Left cardiac atrium (tissue), 4 donors: Measurements from ENCODE around the gene GREM2. TPM values are rescaled to one million over a fixed set of nuclear protein-coding genes. Genes with fewer than 3 reads are reported as not detected.

ENCODE experiments used
- ATAC-seq, 2 donors: fragments of 200-7000 bp; cut with Tn5 transposase; one replicate each; pipeline ENCODE4 v1.9.1; 2020; ENCODE audit warnings: mild to moderate bottlenecking in 2 of 2, moderate library complexity in 2 of 2
- DNase-seq: peaks from one replicate; pipeline ENCODE4 v3.0.0-alpha.2; 2020
- intact Hi-C, 2 donors: fragments of 100-400 bp; cut with DNase I; formaldehyde crosslinking; loops; one replicate each; pipeline versions ENCODE4 v1.14.1 to v1.15.1; 2022 to 2023
- total RNA-seq, 2 donors: library from RNA; stranded (reverse); fragmentation: NEBNext Ultra II Directional; extraction: Animal tissue kit (Norgen Biotek cat#: 25700); gene quantifications; one replicate each; pipeline ENCODE4 v1.2.1, GENCODE V29; 2021
- donor health status: DM: no; HTN: yes; CAD: no.
- donor health status: DM: no; HTN: yes; CAD: no; lungs with severe emphysema.
- donor health status: DM: yes; HTN: yes; CAD: no.
- donor health status: Dilated cardiomyopathy.

The GREM2 gene
- total RNA-seq, 2 donors from 2014 or later: not detected

DNA sequence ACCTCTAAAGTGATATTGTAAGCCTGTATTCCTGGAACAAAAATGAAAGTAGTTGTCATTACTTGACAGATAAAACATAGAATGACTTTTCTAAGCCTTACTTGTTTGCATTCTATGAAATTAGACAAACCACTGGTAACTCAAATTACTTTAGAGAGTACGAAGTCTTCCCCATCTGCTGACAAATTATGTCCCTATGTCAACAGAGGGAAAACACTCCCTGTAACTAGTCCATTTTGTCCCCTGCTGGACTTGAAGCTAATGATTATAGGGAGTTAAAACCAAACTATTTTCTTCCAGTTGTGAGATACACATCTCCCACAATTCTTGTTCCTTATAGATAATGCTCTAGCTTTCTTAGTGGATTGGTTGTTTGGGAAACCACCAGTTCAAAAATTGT lies 39.6 kb downstream of the GREM2 start:
- intact Hi-C loops: no loop called here
- DNase-seq (no peak), ATAC-seq (no peak)

DNA sequence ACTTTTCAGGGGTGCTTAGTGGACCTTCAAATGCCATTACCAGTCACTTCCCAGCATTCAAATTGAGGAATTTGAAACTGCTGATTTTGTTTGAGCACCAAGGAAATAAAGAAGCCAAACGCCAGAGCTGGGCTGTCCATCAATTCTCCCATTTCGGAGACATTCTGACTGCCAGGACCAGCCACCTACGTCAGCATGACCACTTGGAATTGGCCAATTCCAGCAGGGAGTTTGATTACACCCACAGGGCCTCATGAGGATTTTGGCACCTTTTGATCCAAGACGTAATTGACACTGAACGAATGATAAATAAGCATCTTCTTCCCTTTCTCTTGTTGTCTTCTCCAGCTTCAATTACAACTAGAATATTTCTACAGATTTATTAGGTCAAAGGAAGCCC lies 40.2 kb downstream of the GREM2 start:
- intact Hi-C loops: no loop called here
- ATAC-seq (no peak), DNase-seq (no peak)

- intact Hi-C loops: no loop called here
- ATAC-seq (no peak), DNase-seq (no peak)
These were observed 44.9 kb downstream of the GREM2 start for GRCh38 chr1:240567066-240567465.

DNA sequence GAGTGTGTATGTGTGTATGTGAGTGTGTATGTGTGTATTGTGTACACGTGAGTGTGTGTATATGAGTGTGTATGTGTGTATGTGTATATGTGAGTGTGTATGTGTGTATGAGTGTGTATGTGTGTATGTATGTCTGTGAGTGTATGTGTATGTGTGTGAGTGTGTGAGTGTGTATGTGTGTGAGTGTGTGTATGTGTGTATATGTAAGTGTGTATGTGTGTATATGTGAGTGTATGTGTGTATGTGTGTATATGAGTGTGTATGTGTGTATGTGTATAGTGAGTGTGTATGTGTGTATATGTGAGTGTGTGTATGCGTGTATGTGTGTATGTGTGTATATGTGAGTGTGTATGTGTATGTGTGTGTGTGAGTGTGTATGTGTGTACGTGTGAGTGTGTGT lies 49.2 kb downstream of the GREM2 start:
- DNase-seq (no peak), ATAC-seq (no peak)
- intact Hi-C loops: no loop called here

DNA sequence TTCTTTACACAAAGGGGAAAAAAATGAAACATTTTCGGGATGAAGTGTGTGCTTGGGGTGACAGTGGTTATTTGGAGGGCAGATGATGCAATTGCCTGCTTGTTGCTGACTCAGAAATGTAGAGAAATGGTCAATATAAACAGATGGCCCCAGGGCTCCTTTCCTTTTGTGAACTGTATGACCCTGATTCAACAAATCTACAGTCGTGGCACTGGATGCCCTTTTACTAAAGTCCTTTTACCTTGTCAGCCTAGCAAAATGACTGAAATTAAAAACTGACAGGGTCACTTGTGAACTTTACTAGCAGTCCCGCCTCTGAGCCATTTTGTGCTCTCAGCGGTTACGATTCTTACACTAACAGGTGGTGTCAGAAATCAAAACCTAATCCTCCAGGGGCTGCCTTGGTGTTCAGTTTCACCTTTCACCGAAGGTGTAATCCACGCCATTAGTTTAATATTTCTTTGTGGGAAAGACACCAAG lies 49.8 kb downstream of the GREM2 start:
- no peak for DNase-seq
- intact Hi-C loops: no loop called here
- no peak for ATAC-seq

DNA sequence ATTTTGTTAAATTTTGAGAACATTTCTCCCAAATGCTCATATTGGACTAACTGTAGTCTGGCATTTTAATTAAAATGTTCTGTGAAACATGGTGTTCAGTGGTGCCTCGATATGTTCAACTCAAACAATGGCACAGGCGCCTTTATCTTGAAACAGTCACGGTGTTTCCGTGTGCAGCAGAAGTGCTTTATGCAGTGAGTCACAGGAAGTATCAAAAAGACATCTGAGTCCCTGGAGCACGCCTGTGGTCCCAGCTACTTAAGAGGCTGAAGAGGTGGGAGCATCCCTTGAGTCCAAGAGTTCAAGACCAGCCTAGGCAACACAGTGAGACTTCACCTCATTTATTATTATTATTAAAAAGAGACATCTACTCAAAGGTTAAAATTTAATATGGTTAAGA lies 52.2 kb downstream of the GREM2 start:
- ATAC-seq: no peak
- intact Hi-C loops: no loop called here
- DNase-seq: no peak

DNA sequence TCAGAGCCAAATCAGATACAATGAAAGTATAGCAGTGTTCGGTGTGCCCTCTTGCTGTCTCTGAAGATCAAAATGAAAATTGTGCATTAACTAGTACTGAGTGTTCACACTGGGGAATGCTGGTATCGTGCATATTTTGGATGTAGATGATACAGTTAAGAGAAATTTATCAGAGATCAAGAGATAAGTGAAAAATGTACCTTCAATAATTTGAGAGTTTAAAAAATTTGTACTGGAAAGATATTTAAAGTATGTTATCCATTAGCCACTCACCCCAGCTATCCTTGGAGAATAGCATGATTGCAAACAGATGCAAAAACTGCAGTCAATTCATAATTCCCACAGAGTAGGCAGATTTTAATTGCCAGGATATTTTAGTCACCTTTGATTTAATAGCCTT lies 56.4 kb downstream of the GREM2 start:
- DNase-seq: no peak
- ATAC-seq: no peak
- intact Hi-C loops: no loop called here

DNA sequence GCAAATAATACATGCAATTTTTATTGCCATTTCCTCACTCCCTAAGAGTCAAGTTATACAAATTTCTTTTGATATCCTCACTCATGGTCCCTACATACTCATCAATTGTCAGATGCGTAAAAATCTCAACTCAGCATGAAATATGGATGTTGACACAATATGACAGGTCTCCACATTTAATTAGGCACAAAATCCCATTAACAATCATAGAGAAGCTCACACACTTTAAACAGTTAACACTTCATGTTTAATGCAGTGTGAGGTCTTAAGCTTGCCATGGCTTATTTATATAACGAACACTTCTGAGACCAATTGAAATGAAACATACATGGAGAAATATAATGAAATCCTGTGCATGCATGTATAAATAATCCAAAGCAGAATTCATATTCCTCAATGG lies 58.6 kb downstream of the GREM2 start:
- ATAC-seq: no peak
- intact Hi-C loops: no loop called here

GRCh38 chr1:240539769-240540414 lies 72.1 kb downstream of the GREM2 start:
- ATAC-seq: no peak
- intact Hi-C loops: no loop called here
- no peak for DNase-seq

More for the DNA sequence above, 58.6 kb downstream of the GREM2 start:
- DNase-seq: no peak

- no peak for ATAC-seq
- no peak for DNase-seq
- intact Hi-C loops: no loop called here
These were observed 73.1 kb downstream of the GREM2 start for GRCh38 chr1:240538776-240539430.

GRCh38 chr1:240533154-240533780 lies 78.7 kb downstream of the GREM2 start:
- ATAC-seq (no peak), DNase-seq (no peak)
- intact Hi-C loops: no loop called here

GRCh38 chr1:240528591-240528990 lies 83.4 kb downstream of the GREM2 start:
- ATAC-seq (no peak), DNase-seq (no peak)
- intact Hi-C loops: no loop called here

DNA sequence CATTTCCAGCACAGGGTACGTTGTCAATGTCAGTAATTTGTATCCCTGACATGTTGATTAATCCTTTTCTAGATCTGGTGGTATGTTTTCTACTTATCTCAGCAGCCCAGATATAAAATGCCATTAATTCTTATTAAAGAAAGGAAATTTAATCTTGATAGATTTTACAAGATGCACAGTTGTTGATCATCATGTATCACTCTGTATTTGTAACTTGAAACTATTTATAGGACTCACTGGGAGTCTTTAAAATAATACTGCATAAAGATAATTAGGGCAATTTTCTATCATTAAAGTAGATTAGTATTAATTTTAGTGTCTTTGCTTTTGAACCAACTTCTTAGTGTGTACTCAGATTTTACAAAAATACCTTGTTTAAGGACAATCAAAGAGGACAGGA lies 84.9 kb downstream of the GREM2 start:
- DNase-seq (no peak), ATAC-seq (no peak)
- intact Hi-C loops: no loop called here

- intact Hi-C loops: no loop called here
- no peak for ATAC-seq
- DNase-seq: no peak
These were observed 85.6 kb downstream of the GREM2 start for GRCh38 chr1:240526312-240526711.

- intact Hi-C loops: no loop called here
- no peak for ATAC-seq
- no peak for DNase-seq
These were observed 87.4 kb downstream of the GREM2 start for GRCh38 chr1:240524356-240525069.

DNA sequence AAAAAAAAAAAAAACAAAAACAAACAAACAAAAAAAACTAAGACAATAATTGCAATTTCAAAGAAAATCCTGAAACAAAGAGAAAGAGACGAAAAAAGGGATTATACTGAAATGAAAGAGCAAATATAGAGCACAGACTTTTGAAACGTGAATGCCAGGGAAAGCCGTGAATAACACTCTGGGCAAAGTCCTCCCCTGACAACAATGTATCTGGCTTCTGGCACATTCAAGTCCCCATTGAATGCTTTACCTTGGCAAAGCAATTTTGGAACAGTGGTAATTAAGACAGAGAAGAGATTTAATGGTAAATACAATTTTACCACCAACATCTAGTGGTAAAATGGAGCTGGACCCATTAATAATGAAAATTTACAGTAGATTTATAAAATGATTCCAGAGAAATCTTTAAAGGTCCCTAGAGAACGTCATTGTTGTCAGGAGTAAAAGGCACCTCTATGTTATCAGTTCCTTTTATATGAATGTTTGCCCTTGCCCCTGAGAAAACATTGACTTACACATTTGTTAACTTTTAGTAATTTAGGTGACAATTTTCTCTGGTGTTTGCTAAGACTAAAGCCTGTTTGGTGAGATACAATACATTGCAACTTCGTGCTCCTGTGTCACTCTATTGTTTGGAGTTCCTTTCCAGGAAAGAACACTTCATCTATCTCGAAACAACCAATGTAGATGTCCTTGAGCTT lies 89.7 kb downstream of the GREM2 start:
- no peak for ATAC-seq
- no peak for DNase-seq
- intact Hi-C loops: no loop called here

DNA sequence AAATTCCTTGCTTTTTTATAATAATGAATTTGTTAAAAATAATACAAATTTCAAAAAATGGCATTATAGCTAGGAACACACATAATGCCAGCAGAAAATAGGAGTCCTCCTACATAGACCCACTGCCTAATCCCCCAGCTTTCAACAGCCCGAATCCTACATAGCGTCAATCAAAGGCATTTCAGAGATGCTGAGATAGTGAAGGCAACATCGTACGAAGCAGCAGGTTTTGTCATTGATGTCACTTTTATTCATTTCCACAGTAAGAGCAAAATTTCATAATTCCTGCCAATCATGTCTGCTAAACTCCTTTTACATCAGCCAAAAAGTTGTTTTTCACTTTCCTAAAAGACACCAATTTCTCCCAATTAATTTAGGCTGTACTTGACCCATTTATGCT lies 94.1 kb downstream of the GREM2 start:
- DNase-seq (no peak), ATAC-seq (no peak)
- intact Hi-C loops: no loop called here

GRCh38 chr1:240516069-240516468 lies 95.9 kb downstream of the GREM2 start:
- DNase-seq (no peak), ATAC-seq (no peak)
- intact Hi-C loops: no loop called here

GRCh38 chr1:240515505-240515904 lies 96.5 kb downstream of the GREM2 start:
- DNase-seq (no peak), ATAC-seq (no peak)
- intact Hi-C loops: no loop called here

GRCh38 chr1:240511789-240512188 lies 100.2 kb downstream of the GREM2 start:
- ATAC-seq (no peak), DNase-seq (no peak)
- intact Hi-C loops: no loop called here
